ACC112 (cell line): Measurements from ENCODE around the gene GARIN5A.

Source experiments
- H2AFZ ChIP-seq: fragments of 200-600 bp; sonication (generic); one replicate; pipeline ENCODE4 v1.6.0; 2017; ENCODE audit warnings: antibody characterized with exemption, low read length; ENCODE audit not compliant: unreplicated experiment
- H3K27ac ChIP-seq: fragments of 200-600 bp; sonication (generic); 2 replicates; pipeline ENCODE4 v1.5.1; 2014; ENCODE audit warnings: low read depth, mild to moderate bottlenecking, antibody characterized with exemption, low read length, moderate library complexity
- H3K27me3 ChIP-seq: fragments of 200-600 bp; sonication (generic); 2 replicates; pipeline ENCODE4 v1.6.1; 2014; ENCODE audit warnings: mild to moderate bottlenecking, antibody characterized with exemption, low read length, moderate library complexity, mixed read lengths; ENCODE audit not compliant: insufficient read depth
- H3K36me3 ChIP-seq: fragments of 200-600 bp; sonication (generic); 2 replicates; pipeline ENCODE4 v1.6.1; 2016; ENCODE audit warnings: mild to moderate bottlenecking, antibody characterized with exemption, low read length, moderate library complexity, mixed read lengths; ENCODE audit not compliant: insufficient read depth
- H3K4me1 ChIP-seq: fragments of 200-600 bp; sonication (generic); one replicate; pipeline ENCODE4 v1.6.1; 2016; ENCODE audit warnings: low read length, mixed read lengths; ENCODE audit not compliant: insufficient read depth, unreplicated experiment, control insufficient read depth
- H3K4me3 ChIP-seq: fragments of 200-600 bp; sonication (generic); 2 replicates; pipeline ENCODE4 v1.5.1; 2014; ENCODE audit warnings: mild to moderate bottlenecking, low read depth, low read length
- H3K79me2 ChIP-seq: fragments of 200-600 bp; sonication (generic); one replicate; pipeline ENCODE4 v1.6.0; 2016; ENCODE audit warnings: low read length; ENCODE audit not compliant: control insufficient read depth, unreplicated experiment, insufficient read depth

GARIN5A gene

GRCh38 chr19:50486823-50487515 lies 10.3 kb upstream of the GARIN5A start:
- Histone ChIP-seq H3K4me1 (no peaks in the 10 kb centered on the region), H3K4me3 (no peak overlapping the region), H3K36me3 (0 out of 2 replicates have a peak, but pooled peaks cover 4% of the 10 kb centered on the region), H3K79me2 (no peaks in the 10 kb centered on the region), H3K27ac (no peak overlapping the region), H2AFZ (no peak overlapping the region), H3K27me3 (peaks cover 36% of the 10 kb centered on the region)

DNA sequence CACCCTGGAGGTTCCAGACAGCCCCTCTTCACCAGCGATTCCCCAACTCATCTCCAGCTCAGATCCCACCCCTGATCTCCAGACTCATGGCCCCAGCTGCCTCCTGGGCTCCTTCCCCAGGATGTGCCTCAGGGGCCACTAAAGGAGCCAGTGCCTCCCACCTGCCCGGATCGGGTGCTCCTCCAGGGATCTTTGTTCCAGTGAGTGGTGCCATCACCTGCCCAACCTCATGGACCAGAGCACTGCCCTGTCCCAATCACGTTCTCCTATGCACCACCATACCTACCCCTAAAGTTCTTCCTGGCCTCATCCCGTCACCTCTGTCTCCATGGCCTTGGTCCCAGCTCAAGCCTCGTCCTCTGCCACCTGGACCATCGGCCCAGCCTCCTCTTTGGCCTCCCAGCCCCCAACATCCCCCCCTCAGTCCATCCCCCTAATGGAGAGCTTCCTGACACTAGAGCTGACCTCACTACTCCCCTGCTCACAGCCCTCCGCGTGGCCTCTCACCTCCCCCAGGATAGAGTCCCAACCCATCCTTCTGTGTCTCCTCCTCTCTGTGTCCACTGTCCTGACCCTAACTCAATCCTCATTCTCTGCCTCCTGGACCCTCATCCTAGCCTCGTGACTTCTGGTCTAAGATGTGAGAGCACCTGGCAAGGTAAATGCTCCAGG lies 8.8 kb upstream of the GARIN5A start:
- H2AFZ ChIP-seq: no peak overlapping the region
- peaks cover 22% of the 10 kb centered on the region for H3K27me3 ChIP-seq
- H3K79me2 ChIP-seq: no peaks in the 10 kb centered on the region
- H3K4me1 ChIP-seq: no peaks in the 10 kb centered on the region
- H3K4me3 ChIP-seq: no peak overlapping the region
- no peak overlapping the region for H3K27ac ChIP-seq
- H3K36me3 ChIP-seq: 0 out of 2 replicates have a peak, but pooled peaks cover 4% of the 10 kb centered on the region

DNA sequence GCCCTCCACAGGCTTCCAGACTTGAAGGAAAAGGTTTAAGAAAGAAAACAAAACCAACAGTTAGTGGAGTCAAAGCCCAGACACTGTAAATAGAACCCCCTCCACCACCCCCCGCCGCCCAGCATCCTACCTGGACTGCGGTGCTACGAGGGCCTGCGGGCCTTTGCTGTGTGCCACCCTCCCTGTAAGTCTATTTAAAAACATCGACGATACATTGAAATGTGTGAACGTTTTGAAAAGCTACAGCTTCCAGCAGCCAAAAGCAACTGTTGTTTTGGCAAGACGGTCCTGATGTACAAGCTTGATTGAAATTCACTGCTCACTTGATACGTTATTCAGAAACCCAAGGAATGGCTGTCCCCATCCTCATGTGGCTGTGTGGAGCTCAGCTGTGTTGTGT lies 6.3 kb upstream of the GARIN5A start:
- H3K27ac ChIP-seq: no peak overlapping the region
- H3K4me3 ChIP-seq: no peak overlapping the region
- H3K4me1 ChIP-seq: no peaks in the 10 kb centered on the region
- no peak overlapping the region for H2AFZ ChIP-seq
- peaks cover 3% of the 10 kb centered on the region for H3K79me2 ChIP-seq
- H3K36me3 ChIP-seq: 0 out of 2 replicates have a peak, but pooled peaks cover 4% of the 10 kb centered on the region
- H3K27me3 ChIP-seq: 0 out of 2 replicates have a peak, but pooled peaks cover 7% of the 10 kb centered on the region

- H3K27ac ChIP-seq: no peak overlapping the region
- H3K36me3 ChIP-seq: 0 out of 2 replicates have a peak, but pooled peaks cover 4% of the 10 kb centered on the region
- H3K4me3 ChIP-seq: no peak overlapping the region
- peaks cover 4% of the 10 kb centered on the region for H3K4me1 ChIP-seq
- H2AFZ ChIP-seq: no peak overlapping the region
- 0 out of 2 replicates have a peak, but pooled peaks cover 7% of the 10 kb centered on the region for H3K27me3 ChIP-seq
- peaks cover 8% of the 10 kb centered on the region for H3K79me2 ChIP-seq
Observed at GRCh38 chr19:50482271-50482855, 5.7 kb upstream of the GARIN5A start.

- peaks cover 6% of the 10 kb centered on the region for H3K4me1 ChIP-seq
- 0 out of 2 replicates have a peak, but pooled peaks cover 2% of the 10 kb centered on the region for H3K27me3 ChIP-seq
- H2AFZ ChIP-seq: no peak overlapping the region
- H3K27ac ChIP-seq: no peak overlapping the region
- H3K4me3 ChIP-seq: no peak overlapping the region
- H3K36me3 ChIP-seq: 0 out of 2 replicates have a peak, but pooled peaks cover 1% of the 10 kb centered on the region
- peaks cover 9% of the 10 kb centered on the region for H3K79me2 ChIP-seq
Observed at GRCh38 chr19:50481351-50482149, 4.9 kb upstream of the GARIN5A start.

DNA sequence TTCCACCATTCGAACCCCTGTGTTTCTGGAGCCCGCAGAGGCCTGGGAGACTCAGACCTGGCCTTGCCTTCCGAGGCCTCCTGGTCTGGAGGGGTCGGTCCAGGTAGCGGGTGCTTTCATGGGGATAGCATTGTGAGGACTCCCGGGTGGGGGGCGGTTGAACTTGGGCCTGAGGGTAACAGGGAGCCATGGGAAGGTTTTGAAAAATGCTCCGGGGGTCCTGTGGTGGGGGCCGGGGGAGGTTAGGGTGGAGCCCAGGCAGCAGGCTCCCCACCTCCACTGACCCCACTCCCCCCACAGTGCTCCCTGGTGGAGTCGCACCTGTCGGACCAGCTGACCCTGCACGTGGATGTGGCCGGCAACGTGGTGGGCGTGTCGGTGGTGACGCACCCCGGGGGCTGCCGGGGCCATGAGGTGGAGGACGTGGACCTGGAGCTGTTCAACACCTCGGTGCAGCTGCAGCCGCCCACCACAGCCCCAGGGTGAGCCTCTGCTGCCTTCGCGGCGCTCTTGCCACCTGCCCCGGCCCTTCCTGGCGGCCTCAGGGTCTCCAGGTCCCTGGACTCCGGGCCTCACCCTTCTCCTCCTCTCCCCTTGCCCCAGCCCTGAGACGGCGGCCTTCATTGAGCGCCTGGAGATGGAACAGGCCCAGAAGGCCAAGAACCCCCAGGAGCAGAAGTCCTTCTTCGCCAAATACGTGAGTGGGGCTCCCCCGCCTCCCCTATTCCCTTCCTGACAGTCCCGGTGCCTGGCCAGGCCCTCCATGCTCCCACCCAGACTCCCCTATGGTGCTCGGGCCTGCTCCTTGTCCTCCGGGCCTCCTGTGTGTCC lies 3.8 kb upstream of the GARIN5A start:
- Histone ChIP-seq H3K79me2 (peaks cover 9% of the 10 kb centered on the region), H3K27me3 (no peaks in the 10 kb centered on the region), H3K4me1 (peaks cover 6% of the 10 kb centered on the region), H3K36me3 (no peaks in the 10 kb centered on the region), H2AFZ (no peak overlapping the region), H3K4me3 (no peak overlapping the region), H3K27ac (no peak overlapping the region)

GRCh38 chr19:50479761-50480251 lies 3.2 kb upstream of the GARIN5A start:
- H3K79me2 ChIP-seq: peaks cover 9% of the 10 kb centered on the region
- H3K4me1 ChIP-seq: peaks cover 6% of the 10 kb centered on the region
- no peaks in the 10 kb centered on the region for H3K36me3 ChIP-seq
- H2AFZ ChIP-seq: no peak overlapping the region
- no peak overlapping the region for H3K4me3 ChIP-seq
- H3K27ac ChIP-seq: no peak overlapping the region
- no peaks in the 10 kb centered on the region for H3K27me3 ChIP-seq

DNA sequence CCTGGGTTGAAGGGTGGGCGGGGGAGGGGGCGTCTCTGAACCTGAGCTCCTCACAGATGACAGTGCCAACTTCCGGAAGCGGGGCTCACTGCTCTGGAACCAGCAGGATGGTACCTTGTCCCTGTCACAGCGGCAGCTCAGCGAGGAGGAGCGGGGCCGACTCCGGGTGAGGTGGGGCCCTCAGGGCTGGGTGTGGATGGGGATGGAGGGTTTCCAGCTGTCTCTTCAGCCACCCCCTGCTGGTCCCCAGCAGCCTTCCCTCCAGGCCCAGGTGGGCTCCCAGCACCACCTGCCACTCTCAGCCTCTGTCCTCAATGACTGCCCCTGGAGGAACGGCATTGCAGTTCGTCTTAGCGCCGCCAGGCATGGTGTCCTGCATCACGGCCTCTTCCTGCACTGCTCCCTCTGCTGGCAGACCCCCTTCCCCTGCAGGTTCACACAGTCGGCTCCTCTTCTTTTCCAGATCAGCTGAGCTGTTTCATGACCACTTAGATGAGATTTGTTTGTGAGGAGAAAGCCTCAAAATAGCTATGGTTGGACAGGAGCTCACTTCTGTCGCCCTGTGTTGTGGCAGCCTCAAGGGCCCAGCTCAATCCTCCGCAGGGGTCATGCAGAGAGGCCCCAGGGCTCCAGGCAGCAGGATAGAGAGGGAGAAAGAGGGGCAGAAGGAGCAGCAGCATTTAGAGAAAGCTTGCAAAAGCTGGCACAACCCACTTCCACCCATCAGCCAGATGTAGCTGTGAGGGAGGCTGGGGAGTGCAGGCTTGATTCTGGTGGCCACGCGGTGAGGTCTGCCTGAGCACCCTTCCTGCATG lies 2.5 kb upstream of the GARIN5A start:
- Histone ChIP-seq H2AFZ (no peak overlapping the region), H3K79me2 (peaks cover 9% of the 10 kb centered on the region), H3K4me1 (peaks cover 6% of the 10 kb centered on the region), H3K27me3 (no peaks in the 10 kb centered on the region), H3K27ac (no peak overlapping the region), H3K36me3 (no peaks in the 10 kb centered on the region), H3K4me3 (no peak overlapping the region)

DNA sequence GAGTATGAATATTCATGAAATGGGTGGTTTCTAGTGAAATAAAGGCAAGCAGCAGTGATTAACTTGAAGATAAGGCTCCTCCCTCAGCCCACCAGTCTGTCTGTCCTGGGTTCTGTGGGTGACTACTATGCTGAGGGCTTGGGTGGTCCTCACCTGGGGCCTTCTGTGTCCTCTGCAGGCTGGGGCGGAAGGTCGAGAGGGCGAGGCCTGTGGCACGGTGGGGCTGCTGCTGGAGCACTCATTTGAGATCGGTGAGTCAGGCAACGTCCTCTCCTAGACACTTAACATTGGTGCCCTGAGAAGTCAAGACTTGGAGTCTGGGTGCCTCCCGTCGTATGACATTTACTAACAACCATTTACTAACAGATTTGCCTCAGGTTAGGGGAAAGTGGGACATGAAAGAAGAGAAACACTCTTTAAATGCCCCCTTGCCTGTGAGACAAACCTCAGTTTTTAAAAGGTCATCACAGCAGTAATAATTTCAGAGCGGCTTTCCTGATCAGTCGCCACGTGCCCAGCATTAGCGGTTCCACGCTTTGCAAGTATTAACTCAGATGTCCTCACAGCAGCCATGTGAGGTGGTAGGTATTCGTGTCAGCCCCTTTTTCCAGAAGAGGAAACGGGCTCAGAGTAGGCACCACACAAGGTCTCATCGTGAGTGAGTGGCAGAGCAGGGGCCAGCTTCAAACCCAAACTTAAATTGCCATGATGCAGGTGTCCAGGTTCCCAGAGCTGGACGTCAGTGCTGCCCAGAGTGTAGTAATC lies 1.3 kb upstream of the GARIN5A start:
- no peaks in the 10 kb centered on the region for H3K27me3 ChIP-seq
- peak overlapping the region; percentile 83; the same call in 1 of the 2 replicates for H3K4me3 ChIP-seq
- H2AFZ ChIP-seq: no peak overlapping the region
- H3K36me3 ChIP-seq: no peaks in the 10 kb centered on the region
- peaks cover 6% of the 10 kb centered on the region for H3K4me1 ChIP-seq
- no peak overlapping the region for H3K27ac ChIP-seq
- H3K79me2 ChIP-seq: peaks cover 9% of the 10 kb centered on the region
